ENCODE measurements around the gene NOC4L.
"Not testable (repeated sequence)": the region's sequence is repeated elsewhere in the genome, so short reads cannot be mapped to it uniquely, and the experiment has no call there.

NOC4L gene

DNA sequence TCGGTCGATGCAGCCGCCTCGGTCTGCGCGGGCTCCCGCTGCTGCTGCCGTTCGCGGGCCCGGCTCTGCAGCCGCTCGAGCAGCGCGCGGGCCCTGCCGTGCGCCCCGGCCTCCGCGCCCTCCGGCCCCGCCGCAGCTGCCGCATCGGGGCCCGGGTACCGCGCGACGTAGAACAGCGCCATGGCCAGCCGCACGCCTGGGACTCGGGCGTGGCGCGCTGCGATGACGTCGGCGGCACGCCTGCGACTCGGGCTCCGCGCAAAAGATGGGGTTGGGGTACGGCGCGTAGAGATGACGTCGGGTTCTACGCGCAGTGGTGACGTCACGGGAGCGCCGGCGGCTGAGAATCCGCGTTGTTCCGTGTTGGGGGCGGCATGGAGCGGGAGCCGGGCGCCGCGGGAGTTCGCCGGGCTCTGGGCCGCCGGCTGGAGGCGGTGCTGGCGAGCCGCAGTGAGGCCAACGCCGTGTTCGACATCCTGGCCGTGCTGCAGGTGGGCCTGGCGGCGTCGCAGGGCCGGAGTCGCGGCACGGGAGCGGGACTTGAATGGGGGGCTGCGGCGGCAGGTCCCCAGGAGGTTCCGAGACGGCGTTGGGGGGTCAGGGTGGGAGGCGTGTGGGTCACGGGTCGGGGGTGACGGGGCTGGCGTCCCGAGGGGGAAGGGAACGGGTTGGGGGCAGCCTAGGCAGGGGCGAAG lies at the start of gene NOC4L, which contains the start of gene DDX51:
Gene NOC4L (plus strand): TSS at position 343 of the 695 bp plus-strand sequence. CDS start 32 bp downstream, at position 375.
Gene DDX51 (minus strand): TSS at position 205 of the 695 bp plus-strand sequence. CDS start 23 bp downstream, at position 182.
- DNase-seq, result no peak

- DNase-seq, result no peak
Observed at GRCh38 chr12:132095520-132096409, 48.5 kb upstream of the NOC4L start.

DNA sequence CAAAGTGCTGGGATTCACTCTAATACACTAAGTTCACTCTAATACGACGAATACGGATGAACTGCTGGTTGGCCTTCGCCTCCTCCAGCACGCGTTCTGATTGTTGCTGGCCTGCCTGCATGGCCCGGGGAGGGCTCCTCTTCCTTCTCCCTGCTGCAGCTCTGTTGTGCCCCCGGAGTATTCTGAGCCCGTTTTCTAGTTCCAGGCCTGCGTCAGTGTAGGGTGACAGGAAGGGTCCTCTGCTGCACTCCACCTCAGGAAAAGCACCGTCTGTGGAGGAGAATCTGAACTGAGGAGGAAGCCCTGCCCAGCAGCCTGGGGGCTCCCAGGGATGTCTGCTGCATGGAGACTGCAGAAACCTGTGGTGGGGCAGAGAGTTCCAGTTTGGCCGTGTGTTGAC lies 44.5 kb upstream of the NOC4L start:
- DNase-seq, result no peak

GRCh38 chr12:132100306-132101065 lies 43.8 kb upstream of the NOC4L start:
- no peak for DNase-seq

DNA sequence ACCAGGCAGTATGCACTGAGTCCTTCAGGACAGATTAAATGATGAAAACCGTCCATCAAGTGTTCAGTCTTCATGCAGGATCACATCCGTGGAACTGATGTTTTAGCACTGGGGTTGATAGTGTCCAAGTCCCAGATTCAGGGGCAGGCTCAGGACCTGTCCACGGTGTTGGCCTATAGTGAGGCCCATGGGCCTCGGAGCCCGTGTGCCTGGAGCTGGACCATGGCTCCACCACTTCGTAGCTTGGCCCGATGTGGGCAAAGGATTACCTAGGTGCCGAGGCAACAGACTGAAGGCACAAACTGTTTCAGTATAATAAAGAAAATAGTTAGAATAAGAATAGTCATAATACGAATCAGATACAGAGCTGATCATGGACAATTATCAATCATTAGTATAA lies 42.0 kb upstream of the NOC4L start:
- DNase-seq, result no peak

DNA sequence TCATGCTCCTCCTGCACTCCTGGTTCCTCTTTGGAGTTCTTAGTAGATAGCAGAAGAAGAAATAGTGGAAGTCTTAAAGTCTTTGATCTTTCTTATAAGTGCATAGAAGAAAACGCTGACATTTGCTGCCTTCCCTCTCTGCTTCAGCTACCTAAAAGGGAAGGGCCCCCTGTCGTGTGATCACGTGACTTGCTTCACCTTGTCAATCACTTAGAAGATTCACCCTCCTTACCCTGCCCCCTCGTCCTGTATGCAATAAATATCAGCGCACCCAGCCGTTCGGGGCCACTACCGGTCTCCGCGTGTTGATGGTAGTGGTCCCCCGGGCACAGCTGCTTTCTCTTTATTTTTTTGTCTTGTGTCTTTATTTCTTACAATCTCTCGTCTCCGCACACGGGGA lies 41.2 kb upstream of the NOC4L start:
- not testable (repeated sequence) for DNase-seq

GRCh38 chr12:132103542-132104308 lies 40.5 kb upstream of the NOC4L start:
- DNase-seq, result no peak

GRCh38 chr12:132105467-132105866 lies 38.8 kb upstream of the NOC4L start:
- no peak for DNase-seq

GRCh38 chr12:132106921-132107320 lies 37.3 kb upstream of the NOC4L start:
- DNase-seq, result no peak

- DNase-seq, result no peak
Observed at GRCh38 chr12:132108211-132108832, 35.9 kb upstream of the NOC4L start.

GRCh38 chr12:132109741-132110140 lies 34.5 kb upstream of the NOC4L start:
- DNase-seq, result no peak

DNA sequence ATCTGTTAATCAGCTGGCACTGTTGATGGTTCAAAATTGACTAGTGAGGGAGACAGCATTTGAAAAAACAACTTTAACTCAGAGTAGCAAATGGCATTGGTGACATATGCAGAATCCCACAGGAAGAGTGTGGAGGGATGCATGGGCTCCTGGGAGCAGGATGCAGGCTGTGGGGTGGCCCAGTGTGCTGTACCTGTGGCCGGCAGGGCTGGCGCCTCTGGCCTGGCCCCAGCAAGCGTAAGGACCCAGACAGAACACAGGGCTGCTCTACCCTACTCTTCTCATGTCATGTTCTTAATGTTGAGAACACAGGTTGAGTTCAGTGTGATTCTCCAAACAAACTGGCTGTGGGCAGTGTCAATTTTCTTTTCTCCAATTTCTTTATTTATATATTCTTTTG lies 33.6 kb upstream of the NOC4L start:
- DNase-seq, result no peak

- DNase-seq, result no peak
Observed at GRCh38 chr12:132111654-132112304, 32.5 kb upstream of the NOC4L start.

DNA sequence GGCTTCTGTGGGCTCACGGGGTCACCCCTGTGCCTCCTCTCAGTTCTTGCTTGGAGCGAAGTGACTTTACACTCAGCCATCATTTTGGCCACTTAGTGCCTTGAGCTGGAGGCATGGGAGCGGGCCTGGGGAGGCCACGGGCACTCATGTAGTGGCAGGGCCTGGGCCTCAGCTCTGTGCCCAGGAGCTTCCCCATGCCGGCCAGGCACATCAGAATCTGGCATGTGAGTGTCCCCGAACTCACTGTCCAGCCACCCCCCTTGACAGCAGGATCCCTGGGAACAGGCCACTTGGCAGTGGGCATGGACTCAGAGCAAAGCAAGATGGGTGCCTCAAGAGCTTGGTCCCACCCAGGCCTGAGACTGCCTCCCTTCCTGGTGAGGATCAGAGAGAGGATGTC lies 29.6 kb upstream of the NOC4L start:
- DNase-seq, result no peak

DNA sequence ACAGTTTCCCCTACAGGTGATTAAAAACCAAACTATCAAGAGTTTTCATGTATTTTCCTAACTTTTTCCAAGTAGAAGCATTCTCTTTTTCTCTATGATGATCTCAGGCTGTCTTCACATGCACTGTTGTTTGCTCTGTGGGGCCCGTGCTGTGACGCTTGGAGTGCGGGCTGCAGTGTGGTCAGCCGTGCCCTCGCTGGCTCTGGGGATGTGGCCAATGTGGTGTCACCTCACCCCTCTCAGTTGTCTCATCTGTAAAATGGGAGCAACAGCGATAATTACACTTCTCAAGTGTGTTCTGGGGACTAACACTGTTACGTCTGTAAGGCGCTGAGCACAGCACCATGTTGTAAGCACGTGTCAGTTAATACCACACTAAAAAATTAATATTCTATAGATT lies 28.8 kb upstream of the NOC4L start:
- no peak for DNase-seq

DNA sequence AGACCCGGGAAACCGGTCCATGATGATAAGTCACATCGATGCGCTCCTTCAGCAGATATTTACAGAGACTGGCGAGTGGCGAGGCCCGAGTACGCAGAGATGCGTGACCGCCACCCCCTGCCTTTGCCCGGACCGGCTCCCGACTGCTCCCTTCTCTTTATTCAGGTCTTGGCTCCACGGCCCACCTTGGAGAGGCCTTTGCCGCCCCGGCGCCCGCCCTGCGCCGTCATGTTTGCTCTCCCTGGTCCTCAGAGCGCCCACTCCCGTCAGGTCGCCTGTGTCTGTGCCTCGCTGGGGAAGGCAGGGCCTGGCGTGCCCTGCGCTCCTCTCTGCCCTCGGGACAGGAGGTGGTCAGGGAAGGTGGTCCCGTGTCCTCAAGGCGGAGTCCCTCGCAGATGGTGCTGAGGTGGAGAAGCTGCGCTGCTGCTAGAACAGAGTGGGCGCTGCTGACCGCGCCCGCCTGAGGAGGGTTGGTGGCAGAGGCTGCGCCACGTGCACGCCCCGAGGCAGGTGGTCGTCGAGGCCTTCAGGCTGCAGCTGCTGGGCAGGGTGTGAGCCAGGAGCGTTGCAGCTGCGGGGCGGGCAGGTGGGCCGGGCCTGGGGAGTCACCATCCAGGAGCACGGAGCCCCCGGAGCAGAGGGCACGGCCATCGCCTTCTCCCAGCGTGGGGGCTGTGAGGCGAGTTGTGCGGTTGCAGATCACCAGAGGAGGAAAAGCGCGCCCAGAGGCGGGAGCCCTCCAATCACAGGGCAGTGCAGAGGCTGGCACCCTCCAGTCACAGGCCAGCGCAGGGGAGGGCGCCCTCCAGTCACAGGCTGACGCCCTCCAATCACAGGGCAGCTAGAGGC lies 27.3 kb upstream of the NOC4L start:
- no peak for DNase-seq

- DNase-seq, result no peak
Observed at GRCh38 chr12:132117558-132117875, 26.7 kb upstream of the NOC4L start.

DNA sequence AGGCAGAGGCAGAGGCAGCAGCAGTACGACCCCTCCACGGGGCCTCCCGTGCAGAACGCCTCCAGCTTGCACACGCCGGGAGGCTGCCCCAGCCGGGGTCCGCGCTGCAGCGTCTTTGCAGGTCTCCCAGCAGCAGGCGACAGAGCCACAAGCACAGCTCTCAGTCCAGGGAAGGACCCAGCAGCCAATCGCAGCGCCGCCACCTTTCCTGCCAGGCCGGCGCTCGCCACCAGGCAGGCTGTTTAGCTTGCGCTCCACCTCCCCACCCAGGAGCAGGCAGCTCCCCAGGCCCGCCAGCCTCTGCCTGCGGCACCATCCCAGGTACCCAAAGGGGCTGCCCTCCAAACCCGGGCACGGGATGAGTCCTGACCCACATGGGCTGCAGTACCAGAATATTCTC lies 25.4 kb upstream of the NOC4L start:
- DNase-seq, result no peak

DNA sequence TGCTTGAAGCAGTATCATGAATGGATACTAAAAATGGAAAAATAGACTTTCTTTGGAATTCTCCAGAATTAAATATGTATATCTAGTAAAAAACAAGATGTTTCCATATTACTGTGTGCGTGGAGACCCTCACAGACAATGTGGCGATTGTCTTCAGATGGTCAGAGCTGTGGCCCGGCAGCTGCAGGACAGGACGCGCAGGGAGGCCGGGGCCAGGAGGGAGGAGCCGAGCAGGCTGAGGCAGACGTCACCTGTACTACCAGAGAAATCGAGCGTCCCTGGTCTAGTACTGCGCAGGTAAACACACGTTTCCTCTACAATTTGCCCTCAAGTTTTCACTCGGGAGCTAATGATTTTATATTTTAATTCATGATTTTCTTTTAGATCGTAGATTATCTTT lies 23.0 kb upstream of the NOC4L start:
- no peak for DNase-seq

DNA sequence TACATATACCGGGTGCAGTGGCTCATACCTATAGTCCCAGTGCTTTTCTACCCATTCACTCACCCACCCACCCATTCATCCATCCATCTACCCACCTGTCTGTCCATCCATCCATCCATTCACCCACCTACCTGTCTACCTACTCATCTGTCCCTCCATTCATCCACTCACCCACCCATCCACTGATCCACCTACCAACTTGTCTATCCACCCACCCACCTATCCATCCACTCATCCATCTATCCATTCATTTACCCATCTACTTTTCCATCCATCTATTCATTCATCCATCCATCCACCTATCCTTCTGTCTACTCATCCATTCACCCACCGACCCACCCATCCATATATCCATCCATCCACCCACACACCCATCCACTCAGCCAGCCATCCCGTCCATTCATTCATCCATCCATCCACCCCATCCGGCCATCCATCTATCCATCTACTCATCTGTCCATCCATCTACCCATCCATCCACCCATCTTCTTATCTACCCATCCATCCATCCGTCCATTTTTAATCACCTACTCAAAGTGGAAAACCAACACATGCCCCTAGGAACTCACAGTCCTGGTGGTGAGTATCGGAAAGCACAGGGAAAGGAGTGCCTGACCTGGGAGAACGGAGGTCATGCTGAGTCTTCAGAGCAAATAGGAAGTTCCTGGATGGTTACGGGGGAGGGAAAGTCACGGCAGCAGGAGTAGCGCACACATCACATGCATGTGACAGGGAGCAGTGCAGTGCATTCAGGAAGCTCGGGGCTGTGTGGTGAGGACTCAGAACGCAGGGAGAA lies 20.1 kb upstream of the NOC4L start:
- no peak for DNase-seq
